NCI-H2227 treated with DMSO at 0.1 percent for 48 hours (cell line): ENCODE results near the gene CCDC73.
"Not testable (repeated sequence)": the region's sequence is repeated elsewhere in the genome, so short reads cannot be mapped to it uniquely, and the experiment has no call there.

ENCODE experiments used
- DNase-seq: peaks from one replicate; lab custom pipeline; 2025; lab: John Stamatoyannopoulos, UW

Gene CCDC73

GRCh38 chr11:32796425-32796824 is 2.0 kb upstream of the CCDC73 start:
- no peak for DNase-seq

- DNase-seq, result peak; percentile 63
Measured at GRCh38 chr11:32792948-32793475, 1.4 kb downstream of the CCDC73 start.

GRCh38 chr11:32792111-32792947 is 2.1 kb downstream of the CCDC73 start:
- no peak for DNase-seq

- DNase-seq, result no peak
Measured at GRCh38 chr11:32790916-32791315, 3.5 kb downstream of the CCDC73 start.

GRCh38 chr11:32786811-32787210 is 7.7 kb downstream of the CCDC73 start:
- no peak for DNase-seq

GRCh38 chr11:32785262-32785661 is 9.2 kb downstream of the CCDC73 start:
- no peak for DNase-seq

- DNase-seq, result no peak
Measured at GRCh38 chr11:32781721-32782120, 12.7 kb downstream of the CCDC73 start.

GRCh38 chr11:32780839-32781238 is 13.6 kb downstream of the CCDC73 start:
- DNase-seq, result not testable (repeated sequence)

- DNase-seq, result no peak
Measured at GRCh38 chr11:32779136-32779535, 15.3 kb downstream of the CCDC73 start.

- DNase-seq, result no peak
Measured at GRCh38 chr11:32775908-32776307, 18.6 kb downstream of the CCDC73 start.

GRCh38 chr11:32774081-32774480 is 20.4 kb downstream of the CCDC73 start:
- DNase-seq, result no peak

- no peak for DNase-seq
Measured at GRCh38 chr11:32772731-32773130, 21.7 kb downstream of the CCDC73 start.

GRCh38 chr11:32761774-32762173 is 32.7 kb downstream of the CCDC73 start:
- DNase-seq, result not testable (repeated sequence)

GRCh38 chr11:32758291-32758690 is 36.2 kb downstream of the CCDC73 start:
- DNase-seq, result no peak

- DNase-seq, result not testable (repeated sequence)
Measured at GRCh38 chr11:32753181-32753580, 41.3 kb downstream of the CCDC73 start.

- DNase-seq, result no peak
Measured at GRCh38 chr11:32752001-32752400, 42.5 kb downstream of the CCDC73 start.

GRCh38 chr11:32751381-32751780 is 43.1 kb downstream of the CCDC73 start:
- no peak for DNase-seq

GRCh38 chr11:32729976-32730375 is 64.5 kb downstream of the CCDC73 start:
- no peak for DNase-seq

- no peak for DNase-seq
Measured at GRCh38 chr11:32723332-32723731, 71.1 kb downstream of the CCDC73 start.

GRCh38 chr11:32722255-32722654 is 72.2 kb downstream of the CCDC73 start:
- no peak for DNase-seq

GRCh38 chr11:32713496-32713895 is 81.0 kb downstream of the CCDC73 start:
- no peak for DNase-seq

GRCh38 chr11:32708978-32709377 is 85.5 kb downstream of the CCDC73 start:
- DNase-seq, result not testable (repeated sequence)

GRCh38 chr11:32706985-32707741 is 87.3 kb downstream of the CCDC73 start:
- no peak for DNase-seq
